Measurements from ENCODE around the gene CLEC4M. TPM values are rescaled to one million over a fixed set of nuclear protein-coding genes. Genes with fewer than 3 reads are reported as not detected.

CLEC4M gene
- not detected in 2 replicates for total RNA-seq
- long read RNA-seq = 0 reads

- Mint-ChIP-seq H3K4me1 (peaks cover 4% of the 10 kb centered on the region), H3K36me3 (ENCODE audit: low read depth) (peaks cover 13% of the 10 kb centered on the region), H3K9me3 (peaks cover 17% of the 10 kb centered on the region), H3K27ac (ENCODE audit: unreplicated experiment) (no peak within 1 kb of the TSS), H3K4me3 (no peak within 1 kb of the TSS), H3K27me3 (ENCODE audit: low read depth) (peaks cover 23% of the 10 kb centered on the region)
- no peak for TF ChIP-seq CTCF (conservative IDR thresholded peaks at IDR 0.05)
- DNase-seq (ENCODE audit: low read depth, low spot score) = no peak
Observed at GRCh38 chr19:7762719-7763293, at the start of gene CLEC4M. Gene CLEC4M, plus strand, starts transcription at chr19:7763243. Its CDS starts 24 bp downstream, at chr19:7763267.

- no peak for DNase-seq (ENCODE audit: low read depth, low spot score)
- H3K27me3 Mint-ChIP-seq (ENCODE audit: low read depth) = peaks cover 25% of the 10 kb centered on the region
- H3K4me1 Mint-ChIP-seq = no peaks in the 10 kb centered on the region
- no peak overlapping the region for H3K4me3 Mint-ChIP-seq
- H3K9me3 Mint-ChIP-seq = no peaks in the 10 kb centered on the region
- H3K36me3 Mint-ChIP-seq (ENCODE audit: low read depth) = no peaks in the 10 kb centered on the region
- H3K27ac Mint-ChIP-seq (ENCODE audit: unreplicated experiment) = no peak overlapping the region
- TF ChIP-seq CTCF (conservative IDR thresholded peaks at IDR 0.05) = no peak
Observed at GRCh38 chr19:7715671-7716070, 47.4 kb upstream of the CLEC4M start.

- Mint-ChIP-seq H3K36me3 (ENCODE audit: low read depth) (no peaks in the 10 kb centered on the region), H3K4me3 (no peak overlapping the region), H3K27ac (ENCODE audit: unreplicated experiment) (no peak overlapping the region)
Observed at GRCh38 chr19:7716762-7717161, 46.3 kb upstream of the CLEC4M start.

GRCh38 chr19:7718668-7719067 lies 44.4 kb upstream of the CLEC4M start:
- no peaks in the 10 kb centered on the region for H3K4me1 Mint-ChIP-seq
- H3K27me3 Mint-ChIP-seq (ENCODE audit: low read depth) = peaks cover 39% of the 10 kb centered on the region
- no peak overlapping the region for H3K27ac Mint-ChIP-seq (ENCODE audit: unreplicated experiment)
- DNase-seq (ENCODE audit: low read depth, low spot score) = no peak
- TF ChIP-seq CTCF (conservative IDR thresholded peaks at IDR 0.05) = no peak
- no peaks in the 10 kb centered on the region for H3K36me3 Mint-ChIP-seq (ENCODE audit: low read depth)
- no peak overlapping the region for H3K4me3 Mint-ChIP-seq
- no peaks in the 10 kb centered on the region for H3K9me3 Mint-ChIP-seq

More at GRCh38 chr19:7716762-7717161, 46.3 kb upstream of the CLEC4M start:
- H3K27me3 Mint-ChIP-seq (ENCODE audit: low read depth) = peaks cover 24% of the 10 kb centered on the region
- no peak for TF ChIP-seq CTCF (conservative IDR thresholded peaks at IDR 0.05)
- no peak for DNase-seq (ENCODE audit: low read depth, low spot score)
- H3K4me1 Mint-ChIP-seq = no peaks in the 10 kb centered on the region
- no peaks in the 10 kb centered on the region for H3K9me3 Mint-ChIP-seq

GRCh38 chr19:7720351-7720750 lies 42.7 kb upstream of the CLEC4M start:
- DNase-seq (ENCODE audit: low read depth, low spot score) = no peak
- no peak overlapping the region for H3K4me3 Mint-ChIP-seq
- no peaks in the 10 kb centered on the region for H3K36me3 Mint-ChIP-seq (ENCODE audit: low read depth)
- peaks cover 52% of the 10 kb centered on the region for H3K27me3 Mint-ChIP-seq (ENCODE audit: low read depth)
- TF ChIP-seq CTCF (conservative IDR thresholded peaks at IDR 0.05) = no peak
- peak overlapping the region; percentile 19 for H3K27ac Mint-ChIP-seq (ENCODE audit: unreplicated experiment)
- no peaks in the 10 kb centered on the region for H3K9me3 Mint-ChIP-seq
- no peaks in the 10 kb centered on the region for H3K4me1 Mint-ChIP-seq
